ENCODE measurements around the gene CAMSAP3.
"Not testable (repeated sequence)": the region's sequence is repeated elsewhere in the genome, so short reads cannot be mapped to it uniquely, and the experiment has no call there.

Gene CAMSAP3

GRCh38 chr19:7575434-7576040 lies 20.1 kb upstream of the CAMSAP3 start:
- peak; percentile 51 for DNase-seq (ENCODE audit: low spot score)

DNA sequence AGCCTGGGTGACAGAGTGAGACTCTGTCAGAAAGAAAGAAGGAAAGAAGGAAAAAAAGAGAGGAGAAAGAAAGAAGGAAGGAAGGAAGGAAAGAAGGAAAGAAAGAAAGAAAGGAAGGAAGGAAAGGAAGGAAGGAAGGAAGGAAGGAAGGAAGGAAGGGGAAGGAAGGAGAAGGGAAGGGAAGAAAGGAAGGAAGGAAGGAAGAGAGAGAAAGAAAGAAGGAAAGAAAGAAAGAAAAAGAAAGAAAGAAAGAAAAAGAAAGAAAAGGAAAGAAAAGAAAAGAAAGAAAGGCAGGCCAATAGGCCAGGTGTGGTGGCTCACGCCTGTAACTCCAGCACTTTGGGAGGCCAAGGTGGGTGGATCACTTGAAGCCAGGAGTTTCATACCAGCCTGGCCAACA lies 18.2 kb upstream of the CAMSAP3 start:
- DNase-seq (ENCODE audit: low spot score) = not testable (repeated sequence)

DNA sequence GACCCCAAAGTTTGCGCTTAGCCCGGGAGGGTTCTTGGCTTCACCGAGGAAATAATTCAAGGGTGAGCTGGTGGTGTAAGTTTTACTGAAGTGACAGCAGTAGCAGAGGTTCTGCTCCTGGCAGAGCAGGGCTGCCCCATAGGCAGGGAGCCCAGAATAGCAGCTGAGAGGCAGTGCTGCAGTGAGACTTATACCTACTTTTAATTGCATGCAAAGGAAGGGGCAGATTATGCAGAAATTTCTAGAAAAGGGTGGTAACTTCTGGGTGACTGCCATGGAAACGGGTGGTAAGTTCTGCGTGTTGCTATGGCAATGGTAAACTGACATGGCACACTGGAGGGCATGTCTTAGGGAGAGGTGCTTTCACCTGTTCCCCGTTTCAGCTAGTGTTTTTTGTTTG lies 17.5 kb upstream of the CAMSAP3 start:
- DNase-seq (ENCODE audit: low spot score) = no peak

DNA sequence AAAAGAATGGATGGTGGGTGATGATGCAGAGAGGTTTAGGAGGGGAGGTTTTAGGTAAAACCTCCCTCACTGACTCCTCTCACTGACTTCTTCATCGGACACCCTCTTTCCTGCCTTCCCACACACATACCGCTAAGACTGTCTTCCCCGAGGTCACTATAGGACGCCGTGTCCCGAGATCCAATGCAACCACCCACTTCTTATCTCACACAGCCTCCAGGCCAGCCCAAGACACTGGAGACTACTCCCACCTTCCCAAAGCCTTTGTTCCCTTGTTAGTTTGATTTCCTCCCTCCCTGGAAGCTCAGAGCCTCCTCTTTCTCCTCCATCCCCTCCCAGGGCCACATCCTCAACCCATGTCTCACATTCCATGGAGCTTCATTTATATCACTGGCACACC lies 16.5 kb upstream of the CAMSAP3 start:
- DNase-seq (ENCODE audit: low spot score) = no peak

- no peak for DNase-seq (ENCODE audit: low spot score)
These were observed 13.2 kb upstream of the CAMSAP3 start for GRCh38 chr19:7582446-7582845.

DNA sequence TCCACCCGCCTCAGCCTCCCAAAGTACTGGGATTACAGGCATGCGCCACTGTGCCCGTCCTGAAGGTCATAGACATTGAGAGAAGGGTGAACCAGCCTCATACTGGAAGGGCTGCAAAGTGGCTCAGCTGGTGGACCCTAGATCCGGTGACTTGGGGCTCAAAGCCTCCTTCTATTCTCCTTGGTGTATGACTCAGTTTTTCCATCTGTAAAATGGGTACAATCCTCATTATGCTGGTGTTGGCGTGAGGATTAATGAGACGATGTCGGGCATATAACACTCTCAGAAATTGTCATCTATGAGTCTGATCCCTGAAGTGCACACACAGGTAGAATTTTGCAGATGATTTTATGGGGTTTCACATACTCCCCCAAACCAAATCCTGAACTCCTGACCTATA lies 5.8 kb upstream of the CAMSAP3 start:
- no peak for DNase-seq (ENCODE audit: low spot score)

GRCh38 chr19:7590256-7590655 lies 5.4 kb upstream of the CAMSAP3 start:
- no peak for DNase-seq (ENCODE audit: low spot score)

DNA sequence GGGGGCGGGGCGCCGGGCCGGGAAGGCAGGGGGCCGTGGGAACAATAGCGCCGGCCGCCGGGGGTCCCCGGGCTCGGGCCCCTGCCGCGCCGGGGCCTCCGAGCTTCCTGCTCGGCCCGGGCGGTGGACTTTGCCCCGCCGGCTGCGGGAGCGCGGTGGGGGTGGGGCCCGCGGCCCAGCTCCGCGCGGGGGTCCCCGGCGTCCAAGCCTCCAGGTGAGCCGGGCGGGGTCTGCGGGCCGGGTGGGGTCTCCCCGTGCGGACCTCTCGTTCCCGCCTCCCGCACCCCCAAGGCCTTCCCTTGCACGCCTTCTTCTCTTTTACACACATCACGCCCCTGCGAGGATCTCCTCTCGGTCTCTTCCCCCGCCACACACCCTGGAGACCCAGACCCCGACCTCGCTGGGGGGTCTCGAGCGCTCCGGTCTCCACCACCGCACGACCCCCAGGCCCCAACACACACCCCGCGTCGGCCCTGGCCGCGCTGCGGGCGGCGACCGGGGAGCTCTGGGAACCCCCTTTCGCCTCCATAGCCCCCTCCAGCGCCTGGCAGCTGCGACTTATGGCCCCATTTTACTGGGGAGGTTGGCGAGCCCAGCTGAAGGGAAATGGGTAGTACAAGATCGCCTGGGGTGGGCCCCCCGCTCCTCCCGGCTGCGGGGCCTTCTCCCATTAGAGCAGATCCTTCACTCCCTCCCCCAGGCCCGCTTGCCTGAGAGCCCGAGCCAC lies 711 bp downstream of the CAMSAP3 start:
- DNase-seq (ENCODE audit: low spot score) = no peak

GRCh38 chr19:7597689-7598088 lies 2.0 kb downstream of the CAMSAP3 start:
- DNase-seq (ENCODE audit: low spot score) = no peak

- DNase-seq (ENCODE audit: low spot score) = no peak
These were observed 2.5 kb downstream of the CAMSAP3 start for GRCh38 chr19:7598180-7598579.

DNA sequence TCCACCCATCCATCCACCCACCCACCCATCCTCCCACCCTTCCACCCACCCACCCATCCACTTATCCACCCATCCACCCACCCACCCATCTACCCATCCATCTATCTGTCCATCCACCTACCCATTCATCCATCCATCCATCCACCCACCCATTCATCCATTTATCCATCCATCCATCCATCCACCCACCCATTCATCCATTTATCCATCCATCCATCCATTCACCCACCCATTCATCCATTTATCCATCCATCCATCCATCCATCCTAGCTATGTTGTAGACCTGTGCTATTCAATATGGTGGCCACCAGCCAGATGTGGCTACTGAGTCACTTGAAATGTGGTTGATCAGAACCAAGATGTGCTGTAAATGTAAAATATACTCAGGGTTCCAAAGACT lies 5.1 kb downstream of the CAMSAP3 start:
- DNase-seq (ENCODE audit: low spot score) = no peak

DNA sequence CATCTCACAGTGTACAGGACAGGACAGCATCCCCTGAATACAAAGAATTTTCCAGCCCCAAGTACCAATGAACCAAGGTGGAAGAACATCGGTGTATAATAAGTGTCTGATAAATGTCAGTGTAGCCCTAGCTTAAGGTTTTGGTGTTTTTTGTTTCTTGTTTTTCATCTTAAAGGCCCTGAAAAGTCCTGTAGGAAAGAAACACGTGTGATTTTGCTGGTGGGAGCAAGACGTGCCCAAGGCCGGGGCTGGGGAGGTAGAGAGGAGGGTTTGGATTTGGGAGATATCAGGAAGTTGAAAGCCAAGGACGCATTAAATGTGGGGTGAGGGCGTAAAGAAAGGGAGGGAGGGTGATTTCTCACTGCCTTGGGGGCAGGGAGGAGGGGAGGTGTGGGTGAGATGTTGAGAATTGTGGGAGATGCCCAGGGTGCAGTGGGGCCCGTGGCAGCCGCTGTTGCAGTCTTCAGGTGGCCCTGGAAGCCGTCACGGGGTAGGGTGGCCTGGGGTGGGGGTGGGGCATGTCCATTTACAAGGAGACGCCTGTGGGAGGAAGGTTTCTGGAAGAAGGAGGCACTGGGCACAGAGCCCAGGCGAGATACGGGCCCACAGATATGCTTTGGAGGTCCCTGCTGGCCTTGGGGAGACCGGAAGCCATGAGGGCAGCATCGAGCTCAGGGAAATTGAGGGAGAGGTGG lies 6.7 kb downstream of the CAMSAP3 start:
- DNase-seq (ENCODE audit: low spot score) = no peak

DNA sequence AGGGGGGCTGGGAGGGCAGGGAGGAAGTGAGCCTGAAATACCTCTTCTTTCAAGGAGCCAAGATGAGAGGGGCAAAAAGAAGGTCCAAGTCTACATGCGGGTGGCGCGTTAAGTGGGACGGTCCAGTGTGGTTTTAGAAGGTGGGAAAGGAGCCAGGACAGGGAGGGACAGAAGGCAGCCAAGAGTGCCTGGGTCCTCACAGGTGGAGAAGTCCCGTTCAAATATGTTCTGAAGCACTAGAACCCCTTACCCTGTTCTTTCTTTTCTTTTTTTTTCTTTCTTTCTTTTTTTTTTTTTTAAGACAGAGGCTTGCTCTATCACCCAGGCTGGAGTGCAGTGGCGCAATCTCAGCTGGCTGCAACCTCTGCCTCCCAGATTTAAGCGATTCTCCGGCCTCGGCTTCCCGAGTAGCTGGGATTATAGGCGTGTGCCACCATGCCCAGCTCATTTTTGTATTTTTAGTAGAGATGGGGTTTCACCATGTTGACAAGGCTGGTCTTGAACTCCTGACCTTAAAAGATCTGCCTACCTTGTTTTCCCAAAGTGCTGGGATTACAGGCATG lies 7.4 kb downstream of the CAMSAP3 start:
- no peak for DNase-seq (ENCODE audit: low spot score)

- no peak for DNase-seq (ENCODE audit: low spot score)
These were observed 8.3 kb downstream of the CAMSAP3 start for GRCh38 chr19:7603919-7604318.

DNA sequence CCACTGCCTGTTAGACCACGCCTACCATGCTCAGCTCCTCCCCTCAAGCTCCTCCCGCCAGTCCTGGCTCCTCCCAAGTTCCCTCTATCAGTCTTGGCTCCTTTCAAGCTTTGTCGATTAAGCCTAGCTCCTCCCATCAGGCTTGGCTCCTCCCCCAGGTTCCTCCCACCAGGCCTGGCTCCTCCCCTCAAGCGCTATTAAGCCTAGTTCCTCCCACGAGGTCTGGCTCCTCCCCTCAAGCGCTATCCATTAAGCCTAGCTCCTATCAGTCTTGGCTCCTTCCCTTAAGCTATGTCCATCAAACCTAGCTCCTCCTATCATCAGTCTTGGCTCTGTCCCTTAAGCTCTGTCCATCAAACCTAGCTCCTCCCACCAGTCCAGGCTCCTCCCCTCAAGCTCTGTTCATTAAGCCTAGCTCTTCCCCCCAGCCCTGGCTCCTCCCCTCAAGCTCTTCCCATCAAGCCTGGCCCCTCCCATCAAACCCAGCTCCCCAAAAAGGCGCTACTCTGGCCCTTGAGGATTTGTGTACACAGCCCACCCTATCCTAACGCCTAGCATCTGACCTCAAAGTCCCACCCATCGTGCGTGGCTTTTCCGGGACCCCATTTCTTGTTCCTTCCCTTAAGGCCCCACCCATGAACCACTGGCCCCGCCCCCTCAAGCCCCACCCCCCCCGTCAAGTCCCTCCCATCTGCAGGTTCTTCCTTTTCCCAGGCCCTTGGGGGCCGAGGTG lies 10.0 kb downstream of the CAMSAP3 start:
- no peak for DNase-seq (ENCODE audit: low spot score)

- no peak for DNase-seq (ENCODE audit: low spot score)
These were observed 10.6 kb downstream of the CAMSAP3 start for GRCh38 chr19:7606289-7606688.

- no peak for DNase-seq (ENCODE audit: low spot score)
These were observed 11.7 kb downstream of the CAMSAP3 start for GRCh38 chr19:7607212-7607873.

GRCh38 chr19:7607874-7608560 lies 12.4 kb downstream of the CAMSAP3 start:
- no peak for DNase-seq (ENCODE audit: low spot score)

- no peak for DNase-seq (ENCODE audit: low spot score)
These were observed 15.0 kb downstream of the CAMSAP3 start for GRCh38 chr19:7610491-7611240.

GRCh38 chr19:7611541-7612279 lies 16.0 kb downstream of the CAMSAP3 start:
- no peak for DNase-seq (ENCODE audit: low spot score)
